GM19238 (cell line): Measurements from ENCODE around the gene RGS6.
"Not testable (repeated sequence)": the region's sequence is repeated elsewhere in the genome, so short reads cannot be mapped to it uniquely, and the experiment has no call there.

Source experiments
- DNase-seq: peaks from one replicate; pipeline ENCODE4 v3.0.0; 2011; ENCODE audit warnings: low spot score; ENCODE audit not compliant: insufficient read length

Gene RGS6

GRCh38 chr14:71932229-71932981 lies at the start of gene RGS6:
TSS of gene RGS6 (plus strand) at chr14:71932429.
- DNase-seq: peak; percentile 35

GRCh38 chr14:71883094-71883493 lies 49.1 kb upstream of the RGS6 start:
- DNase-seq: peak; percentile 5

DNA sequence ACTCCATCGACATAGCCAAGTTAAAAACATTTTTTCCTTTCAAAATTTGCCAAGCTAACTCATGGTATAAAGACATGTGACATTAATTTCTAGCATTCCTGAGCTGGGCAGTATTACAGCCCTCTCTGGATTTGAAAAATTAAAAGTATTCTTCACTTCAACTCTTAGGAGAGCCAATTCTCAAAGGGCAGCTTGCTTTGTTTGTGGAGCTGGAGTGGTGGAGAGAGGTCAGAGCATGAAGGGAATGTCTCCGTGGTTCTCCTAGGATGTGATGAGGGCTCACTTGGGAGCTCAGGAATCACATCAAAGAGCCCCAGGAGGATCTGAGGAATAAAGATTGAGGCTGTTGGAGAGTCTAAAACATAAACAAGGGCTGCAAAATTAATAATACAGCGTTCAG lies 46.9 kb upstream of the RGS6 start:
- DNase-seq: no peak

DNA sequence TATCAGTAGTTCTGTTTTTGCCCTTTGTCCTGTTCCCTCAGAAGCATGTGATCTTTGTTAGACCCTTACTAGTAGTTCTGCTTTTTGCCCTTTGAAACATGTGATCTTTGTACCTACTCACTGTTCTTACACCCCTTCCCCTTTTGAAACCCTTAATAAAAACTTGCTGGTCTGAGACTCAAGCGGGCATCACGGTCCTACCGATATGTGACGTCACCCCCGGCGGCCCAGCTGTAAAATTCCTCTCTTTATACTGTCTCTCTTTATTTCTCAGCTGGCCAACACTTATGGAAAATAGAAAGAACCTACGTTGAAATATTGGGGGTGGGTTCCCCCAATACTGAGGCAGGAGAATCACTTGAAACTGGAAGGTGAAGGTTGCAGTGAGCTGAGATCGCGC lies 44.4 kb upstream of the RGS6 start:
- DNase-seq: not testable (repeated sequence)

GRCh38 chr14:71890541-71890940 lies 41.7 kb upstream of the RGS6 start:
- no peak for DNase-seq

GRCh38 chr14:71891185-71891584 lies 41.0 kb upstream of the RGS6 start:
- DNase-seq: no peak

DNA sequence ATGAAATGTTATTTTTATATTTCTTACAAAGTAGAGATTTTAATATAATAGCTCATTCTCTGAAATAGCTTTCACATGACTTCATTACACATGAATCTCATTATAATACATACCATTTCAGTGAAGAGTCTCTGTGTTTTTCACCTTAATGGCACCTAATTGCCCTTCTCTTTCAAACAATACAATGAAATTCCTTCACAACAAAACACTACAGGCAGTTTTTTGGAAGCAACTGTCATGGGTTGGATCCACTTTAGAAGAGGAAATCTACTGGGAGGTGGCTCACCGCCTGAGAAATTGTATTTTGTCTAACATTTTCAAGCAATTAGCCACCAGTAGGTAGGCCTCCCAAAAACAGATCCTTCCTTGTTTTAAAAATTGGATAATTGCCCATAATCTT lies 40.3 kb upstream of the RGS6 start:
- DNase-seq: no peak

GRCh38 chr14:71905031-71905430 lies 27.2 kb upstream of the RGS6 start:
- DNase-seq: no peak

DNA sequence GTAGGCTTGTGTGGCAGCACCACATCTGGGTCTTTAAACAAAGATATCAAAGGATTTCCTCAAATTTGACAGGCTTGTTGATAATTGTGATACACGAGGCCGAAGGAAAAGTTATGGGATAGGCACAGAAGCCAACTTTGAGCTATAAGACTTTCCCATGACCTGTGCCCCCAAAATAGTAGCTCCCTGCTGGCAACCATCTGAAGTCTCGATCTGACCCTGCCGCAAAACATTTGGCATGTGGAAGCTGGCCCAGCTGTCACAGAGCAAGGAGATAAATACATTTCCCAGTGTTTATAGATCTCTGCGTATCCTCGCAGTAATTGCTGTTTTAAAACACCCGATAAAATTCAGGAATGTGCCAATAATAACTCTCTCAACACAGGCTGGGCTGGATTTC lies 26.4 kb upstream of the RGS6 start:
- no peak for DNase-seq

GRCh38 chr14:71907793-71908515 lies 24.3 kb upstream of the RGS6 start:
- DNase-seq: no peak

- DNase-seq: no peak
Observed at GRCh38 chr14:71911669-71912068, 20.6 kb upstream of the RGS6 start.

DNA sequence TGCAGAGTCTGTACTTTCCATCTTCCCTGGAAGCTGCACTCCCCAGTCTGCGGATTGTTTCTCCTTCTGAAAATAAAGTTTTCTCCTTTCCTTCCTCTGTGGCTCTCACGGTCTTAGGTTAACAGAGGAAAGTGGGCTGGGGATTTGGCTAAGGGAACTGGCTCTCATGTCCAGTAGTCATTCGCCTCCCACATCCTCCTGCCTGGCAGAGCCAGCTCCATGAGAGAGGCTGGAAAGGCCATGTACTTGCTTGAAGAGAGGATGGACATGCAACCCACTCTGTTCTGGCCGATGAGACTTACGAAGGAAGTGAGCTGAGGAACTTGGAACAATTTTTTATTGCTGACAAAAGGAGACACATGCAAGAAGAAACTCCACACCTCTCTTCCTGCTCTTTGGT lies 18.9 kb upstream of the RGS6 start:
- no peak for DNase-seq

- no peak for DNase-seq
Observed at GRCh38 chr14:71918955-71919354, 13.3 kb upstream of the RGS6 start.

- no peak for DNase-seq
Observed at GRCh38 chr14:71923513-71923912, 8.7 kb upstream of the RGS6 start.

- DNase-seq: peak; percentile 5
Observed at GRCh38 chr14:71931492-71932228, 569 bp upstream of the RGS6 start.

GRCh38 chr14:71933001-71933587 lies 865 bp downstream of the RGS6 start:
- no peak for DNase-seq

DNA sequence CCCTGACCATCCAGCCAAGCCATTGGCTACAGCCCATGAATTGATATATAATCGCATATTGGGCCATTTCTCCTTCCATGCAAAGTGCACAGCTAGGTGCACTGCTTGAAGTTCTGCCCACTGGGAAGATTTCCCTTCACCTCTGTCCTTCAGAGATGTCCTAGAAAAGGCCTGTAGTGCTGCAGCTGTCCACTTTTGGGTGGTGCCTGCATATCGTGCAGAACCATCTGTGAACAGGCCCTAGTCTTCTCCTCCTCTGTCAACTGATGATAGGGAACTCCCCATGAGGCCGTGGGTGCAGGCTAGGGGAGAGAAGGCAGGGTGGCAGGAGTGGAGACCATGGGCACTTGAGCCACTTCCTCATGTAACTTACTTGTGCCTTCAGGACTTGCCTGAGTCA lies 6.0 kb downstream of the RGS6 start:
- DNase-seq: not testable (repeated sequence)

GRCh38 chr14:71939344-71939743 lies 7.1 kb downstream of the RGS6 start:
- DNase-seq: not testable (repeated sequence)

DNA sequence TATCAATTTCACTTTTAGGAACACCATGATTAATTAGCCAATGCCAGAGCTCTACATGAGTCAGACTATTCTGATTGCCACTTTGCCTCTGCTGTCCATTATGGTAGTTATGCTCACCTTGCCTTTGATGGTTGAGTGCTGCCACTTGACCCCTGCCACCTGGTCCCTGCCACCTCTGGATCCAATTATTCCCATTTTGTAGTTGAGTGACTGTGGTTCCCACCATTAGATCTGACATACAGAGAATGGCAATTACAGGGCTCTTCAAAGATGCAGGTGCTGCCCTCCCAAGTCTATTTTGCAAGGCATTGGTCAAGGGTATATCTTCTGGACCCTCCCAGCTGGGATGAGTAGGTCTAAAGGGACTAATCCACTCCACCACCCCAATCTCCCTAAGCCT lies 8.3 kb downstream of the RGS6 start:
- not testable (repeated sequence) for DNase-seq

- not testable (repeated sequence) for DNase-seq
Observed at GRCh38 chr14:71941616-71942015, 9.4 kb downstream of the RGS6 start.

DNA sequence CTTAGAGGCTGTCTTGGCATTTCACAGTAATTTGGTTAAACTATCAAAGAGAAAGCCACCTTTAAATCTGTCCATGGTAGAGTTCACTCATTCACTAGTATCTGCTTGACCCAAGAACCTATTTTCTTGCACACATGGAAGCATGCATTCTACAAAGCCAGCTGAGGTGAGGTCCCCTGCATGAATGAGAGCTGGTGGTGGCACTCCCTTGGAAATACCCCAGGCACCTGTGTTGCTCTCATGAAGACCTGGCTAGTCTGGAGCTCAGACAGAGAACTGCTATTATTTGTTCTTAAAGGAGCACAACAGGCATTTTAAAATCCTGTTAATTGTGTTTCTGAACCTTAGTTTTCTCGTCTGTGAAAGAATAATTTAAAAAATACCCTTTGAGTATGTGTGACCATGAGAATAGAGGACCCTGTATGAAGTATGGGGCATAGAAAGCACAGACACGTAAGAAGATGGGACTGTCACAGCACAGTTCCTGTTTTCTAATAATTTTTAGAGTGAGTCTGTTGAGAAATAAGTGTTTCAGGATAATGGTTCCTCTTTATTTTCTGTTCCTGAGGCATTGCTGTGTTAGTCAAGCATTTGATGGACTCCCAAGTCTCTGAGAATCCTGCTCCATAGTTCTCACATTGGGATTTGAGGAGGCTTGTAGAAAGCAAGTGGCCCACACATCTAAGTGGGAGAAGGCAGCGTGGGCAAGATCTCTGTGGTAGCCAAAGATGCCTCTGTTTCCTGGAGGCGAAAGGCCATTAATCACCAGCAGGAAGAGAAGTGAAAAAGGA lies 10.9 kb downstream of the RGS6 start:
- DNase-seq: no peak
